HG02970 (cell line): Measurements from ENCODE around the gene GNGT1.

Experiments used
- ATAC-seq: cut with Tn5 transposase; IDR thresholded peaks from one replicate; pipeline ENCODE4 v1.9.1; 2021; ENCODE audit warnings: mild to moderate bottlenecking, moderate library complexity, moderate number of reproducible peaks; ENCODE audit not compliant: unreplicated experiment, low FRiP score

GNGT1 gene

DNA sequence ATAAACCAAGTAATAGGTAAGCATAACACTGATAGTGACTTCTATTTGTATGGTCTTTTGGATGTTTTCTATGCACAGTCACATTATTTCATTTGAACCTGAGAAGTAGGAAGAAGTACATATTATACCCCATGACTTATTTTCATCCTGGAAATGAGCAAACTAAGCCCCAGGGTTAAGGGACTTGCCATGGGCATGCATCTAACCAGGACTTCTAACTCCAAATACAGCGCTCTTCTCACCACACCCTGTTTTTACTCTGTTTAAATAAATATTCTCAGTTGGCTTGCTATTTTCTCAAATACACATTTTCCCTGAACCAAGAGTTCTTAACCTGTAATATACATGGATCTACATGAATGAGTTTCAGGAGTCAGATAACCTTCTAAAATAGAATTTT is 31.5 kb downstream of the GNGT1 start:
- no peak for ATAC-seq

DNA sequence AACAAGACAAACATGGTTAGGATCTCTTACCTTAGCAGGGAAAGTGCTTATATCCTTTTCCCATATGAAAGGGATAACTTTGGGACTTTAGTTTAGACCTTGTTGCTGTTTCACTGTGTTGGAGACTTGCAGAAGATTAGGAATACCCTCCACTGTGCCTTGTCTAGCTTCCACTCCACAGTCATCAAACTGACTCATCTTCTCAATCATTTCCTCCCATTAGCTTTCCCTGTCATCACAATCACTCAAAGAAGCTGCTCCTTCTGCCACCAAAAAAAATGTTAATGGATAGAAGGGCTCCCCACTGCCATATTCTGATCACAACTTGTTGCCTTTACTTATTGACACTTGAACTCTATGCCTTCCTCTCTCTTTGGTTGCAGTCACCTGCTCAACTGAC is 31.9 kb downstream of the GNGT1 start:
- no peak for ATAC-seq

DNA sequence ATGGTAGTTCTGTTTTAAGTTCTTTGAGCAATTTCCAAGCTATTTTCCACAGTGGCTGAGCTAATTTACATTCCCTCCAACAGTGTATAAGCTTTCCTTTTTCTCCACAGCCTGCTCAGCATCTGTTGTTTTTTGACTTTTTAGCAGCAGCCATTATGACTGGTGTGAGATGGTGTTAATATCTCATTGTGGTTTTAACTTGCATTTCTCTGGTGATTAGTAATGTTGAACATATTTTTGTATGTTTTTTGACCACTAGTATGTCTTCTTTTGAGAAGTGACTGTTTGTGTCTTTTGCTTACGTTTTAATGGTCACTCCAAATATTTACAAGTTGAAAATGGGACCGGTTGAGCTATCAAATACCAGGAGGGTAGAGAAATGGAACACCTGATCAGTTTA is 35.6 kb downstream of the GNGT1 start:
- no peak for ATAC-seq

DNA sequence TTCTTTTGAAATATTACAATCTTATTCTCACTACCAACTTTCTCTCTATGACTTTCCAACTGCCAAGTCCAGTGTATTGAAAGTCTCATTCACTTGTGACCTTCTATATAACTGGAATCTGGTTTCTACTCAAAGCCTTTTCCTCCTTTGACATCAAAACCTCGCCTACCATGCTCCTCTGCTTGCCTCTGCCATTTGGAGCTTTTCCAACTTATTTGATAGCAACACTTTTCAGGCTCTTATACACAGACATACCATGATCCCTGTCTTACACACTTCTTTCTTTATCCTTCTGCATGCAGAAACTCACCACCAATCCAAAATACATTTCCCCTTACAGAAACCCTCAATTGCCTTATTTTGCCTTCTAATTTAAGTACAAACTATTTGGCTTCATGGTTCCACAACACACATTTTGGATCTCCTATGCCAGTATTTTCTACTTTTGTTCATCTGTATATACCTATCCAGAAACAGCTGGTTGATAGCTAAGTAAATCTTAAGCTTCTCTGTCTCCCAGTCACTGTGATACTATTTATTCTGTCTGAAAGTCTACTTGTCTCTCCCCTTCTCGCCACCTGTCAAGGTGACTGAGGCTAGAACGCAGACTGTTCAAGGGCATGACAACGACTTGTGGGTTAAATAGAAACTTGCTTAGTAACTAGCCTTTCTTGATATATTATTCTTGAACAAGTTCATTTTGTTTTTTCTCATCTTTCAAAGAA is 37.6 kb downstream of the GNGT1 start:
- ATAC-seq = no peak

DNA sequence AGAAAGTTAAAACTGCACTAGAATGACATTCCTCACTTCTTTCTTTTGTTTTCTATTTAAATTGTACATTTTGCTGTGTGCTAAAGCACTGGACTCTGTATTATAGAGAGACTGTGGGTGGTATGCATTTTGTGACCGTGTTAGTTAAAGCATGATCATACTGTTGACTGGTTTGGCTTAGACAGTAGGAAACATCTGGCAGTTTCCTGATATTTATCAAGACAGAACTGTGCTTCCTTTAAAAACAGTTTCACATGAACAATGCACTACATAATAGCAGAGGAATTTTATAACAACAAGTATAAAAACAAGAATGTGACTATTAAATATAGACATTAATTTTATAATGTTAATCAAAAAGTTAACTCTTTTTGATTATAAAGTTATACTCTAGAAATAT is 38.3 kb downstream of the GNGT1 start:
- ATAC-seq = no peak

DNA sequence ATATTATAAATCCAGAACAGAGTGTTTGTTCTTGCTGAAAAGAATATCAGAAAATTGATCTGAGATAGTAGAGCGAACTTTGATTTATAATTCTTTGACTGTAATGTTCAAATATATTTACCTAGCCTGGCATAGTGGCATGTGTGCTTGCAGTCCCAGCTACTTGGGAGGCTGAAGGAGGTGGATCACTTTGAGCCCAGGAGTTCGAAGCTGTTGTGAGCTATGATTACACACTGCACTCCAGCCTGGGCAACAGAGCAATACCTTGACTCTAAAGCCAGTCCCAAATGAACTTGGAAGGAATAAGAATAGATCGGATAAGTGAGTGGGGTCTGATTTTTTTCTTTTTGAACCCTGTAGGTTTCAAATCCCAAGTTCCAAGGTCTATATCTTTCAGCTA is 38.7 kb downstream of the GNGT1 start:
- no peak for ATAC-seq

DNA sequence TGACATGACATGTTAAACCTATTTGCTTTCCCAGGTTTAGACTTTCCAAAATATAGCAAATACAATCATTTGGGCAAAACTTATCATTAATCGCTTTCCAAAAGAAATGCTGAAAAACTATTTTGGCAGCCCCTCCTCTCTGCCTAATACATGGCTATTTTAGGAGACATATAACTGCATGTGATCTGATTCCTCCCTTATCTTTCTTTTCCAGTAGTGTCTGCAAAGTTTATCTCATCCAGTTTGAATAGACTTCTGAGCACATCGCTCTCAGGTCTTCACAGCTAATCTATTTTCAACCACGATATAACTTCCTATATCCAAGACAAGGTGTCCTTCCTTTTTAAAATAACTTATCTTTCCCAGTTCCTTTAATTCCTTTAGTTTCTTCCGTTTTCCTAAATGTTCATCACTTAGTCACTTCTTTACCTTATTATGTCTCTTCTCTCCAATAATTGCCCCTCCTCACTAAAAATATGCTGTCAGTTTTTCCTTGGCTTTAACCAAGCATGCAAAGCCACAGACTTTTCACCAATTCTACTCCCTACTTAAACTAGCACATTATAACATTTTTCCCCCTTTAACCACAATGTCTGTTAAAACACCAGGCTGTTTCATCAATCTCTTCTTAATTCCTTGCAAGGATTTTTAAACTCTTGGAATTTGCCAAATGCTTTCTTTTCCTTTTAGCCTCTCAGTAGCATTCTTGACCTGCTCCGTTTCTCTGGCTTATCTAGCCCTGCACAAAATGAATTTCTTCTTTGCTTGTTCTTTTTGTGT is 39.6 kb downstream of the GNGT1 start:
- no peak for ATAC-seq

DNA sequence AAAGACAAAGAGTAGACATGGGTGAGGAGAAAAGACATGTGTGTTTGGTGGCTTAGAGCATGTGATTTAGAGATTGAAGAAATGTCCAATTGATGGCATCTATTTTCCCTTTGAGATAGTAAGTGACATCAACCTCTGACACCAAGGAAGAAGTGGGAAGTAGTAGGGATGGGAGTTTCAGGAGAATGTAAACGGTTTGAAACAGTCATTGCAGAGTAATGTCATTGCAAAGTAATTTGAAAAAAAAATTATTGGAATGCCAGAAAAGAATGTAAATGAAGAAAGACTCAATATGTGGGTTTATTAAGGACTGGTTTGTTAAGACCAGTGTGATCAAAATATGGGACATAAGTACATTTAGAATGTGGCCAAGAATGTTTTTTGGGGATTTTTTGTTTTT is 41.7 kb downstream of the GNGT1 start:
- ATAC-seq = no peak

DNA sequence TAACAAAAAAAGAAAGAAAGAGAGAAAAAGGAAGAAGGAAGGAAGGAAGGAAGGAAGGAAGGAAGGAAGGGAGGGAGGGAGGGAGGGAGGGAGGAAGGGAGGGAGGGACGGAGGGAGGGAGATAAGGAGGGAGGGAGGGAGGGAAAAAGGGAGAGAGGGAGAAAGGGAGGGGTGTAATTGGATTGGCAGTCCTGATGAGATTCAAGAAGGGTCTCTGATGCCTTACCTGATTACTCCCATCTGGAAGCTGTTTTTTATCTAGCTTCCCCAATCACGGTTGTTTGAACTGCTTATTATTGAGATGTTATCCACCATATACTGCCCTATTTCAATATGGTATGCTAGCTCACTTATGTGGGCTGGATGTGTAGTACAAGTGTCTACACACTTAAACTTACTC is 42.5 kb downstream of the GNGT1 start:
- ATAC-seq = no peak

DNA sequence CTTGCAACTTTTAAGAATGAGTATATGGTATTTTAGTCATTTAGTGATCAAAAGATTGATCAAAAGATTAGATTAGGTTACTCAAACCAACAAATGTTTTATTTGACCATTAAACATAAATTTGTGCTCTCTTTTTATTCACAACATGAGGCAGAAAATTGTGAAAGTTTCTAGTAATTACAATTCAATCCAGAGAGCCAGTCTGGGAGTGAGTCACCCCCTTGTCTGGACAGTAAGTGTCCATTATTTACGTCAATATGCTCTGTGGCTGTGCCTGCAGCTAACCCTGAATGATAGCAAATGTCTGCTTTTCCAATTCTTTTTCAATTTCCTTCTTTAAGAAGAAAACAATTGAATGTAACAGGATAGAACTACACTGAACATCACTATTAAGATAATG is 43.1 kb downstream of the GNGT1 start:
- no peak for ATAC-seq

DNA sequence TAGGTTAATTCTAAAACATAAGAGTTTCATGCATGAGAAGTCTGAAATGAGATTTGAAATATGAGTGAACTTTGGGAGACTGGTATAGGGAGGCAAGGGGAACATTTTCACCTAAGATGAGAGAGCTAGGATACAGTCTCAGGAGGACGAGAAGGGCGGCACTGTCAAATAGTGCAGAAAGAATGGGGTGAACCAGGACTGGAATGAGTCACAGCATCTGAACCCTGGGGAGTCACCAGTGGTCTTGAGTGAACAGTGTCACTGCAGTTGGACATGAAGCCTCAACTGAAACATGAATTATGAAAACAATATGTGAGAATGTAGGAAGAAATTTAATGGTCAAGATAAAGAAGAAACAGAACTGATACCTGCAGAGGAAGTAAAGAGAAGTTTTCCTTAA is 48.9 kb downstream of the GNGT1 start:
- ATAC-seq = no peak

DNA sequence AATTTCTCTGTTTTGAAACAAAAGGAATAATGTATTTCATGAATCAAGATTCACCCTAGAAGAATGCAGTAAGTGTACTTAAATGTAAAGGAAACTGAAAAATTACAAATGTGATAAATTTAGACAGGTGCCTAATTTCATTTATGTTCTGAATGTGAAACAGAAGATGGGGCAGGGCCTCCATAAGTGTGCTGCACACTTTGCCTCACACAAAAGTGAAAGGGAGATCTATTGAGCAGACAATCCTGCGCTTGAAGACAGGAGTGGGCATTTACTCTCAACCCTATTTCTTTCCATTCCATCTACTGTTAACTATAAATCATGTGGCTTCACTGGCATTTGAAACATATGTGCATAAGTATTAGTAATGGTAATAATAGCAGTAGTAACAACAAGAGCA is 51.4 kb downstream of the GNGT1 start:
- ATAC-seq = no peak

DNA sequence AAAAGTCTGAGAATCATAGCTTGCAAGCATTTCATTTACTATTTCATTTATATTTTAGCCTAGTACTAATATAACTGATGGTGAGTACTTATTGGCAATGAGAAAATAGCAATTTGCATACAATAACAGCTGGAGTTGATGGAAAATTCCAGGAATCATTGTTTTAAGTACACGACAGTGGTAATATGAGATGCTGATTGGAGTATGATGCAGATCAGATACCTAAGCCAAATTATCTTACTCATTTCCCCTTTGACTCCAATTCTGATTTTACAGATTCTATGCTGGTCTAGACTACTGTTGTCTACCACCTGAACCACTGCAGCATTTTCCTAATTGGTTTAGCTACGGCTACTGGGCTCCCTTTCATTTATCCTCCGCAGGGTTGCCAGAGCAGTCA is 51.8 kb downstream of the GNGT1 start:
- no peak for ATAC-seq

DNA sequence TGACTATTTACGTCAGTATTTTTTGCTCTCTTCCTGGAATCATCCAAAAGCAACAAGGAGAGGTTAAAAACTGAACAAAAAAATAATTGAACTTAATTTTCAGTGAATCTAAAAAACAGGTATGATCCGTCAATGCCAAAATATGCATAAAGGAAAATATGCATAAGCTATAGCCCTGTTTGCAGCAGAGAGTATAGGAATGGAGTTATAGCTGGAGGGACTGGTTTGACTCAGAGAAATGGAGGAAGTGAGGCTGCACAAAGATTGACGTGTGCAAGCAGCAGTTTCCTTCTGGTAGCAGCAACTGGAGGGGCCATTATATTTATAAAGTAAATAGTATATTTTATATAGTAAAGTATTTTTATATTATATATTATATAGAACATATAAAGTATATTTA is 52.3 kb downstream of the GNGT1 start:
- no peak for ATAC-seq
